SU-DHL-6 (cell line): ENCODE results near the gene ZSCAN31.

Experiments used
- EZH2phosphoT487 ChIP-seq: fragments of 200-600 bp; sonication (generic), shearing (Covaris generic); conservative IDR thresholded peaks from 2 replicates; pipeline ENCODE4 v1.6.1; 2018; ENCODE audit warnings: mild to moderate bottlenecking, antibody characterized with exemption, low read length, moderate library complexity, mixed read lengths
- TF ChIP-seq, protein P1 (sequence below): fragments of 200-600 bp; sonication (generic); IDR thresholded peaks from one replicate; pipeline ENCODE4 v1.5.1; 2017; ENCODE audit warnings: antibody characterized with exemption, mild to moderate bottlenecking, low read length, moderate library complexity; ENCODE audit not compliant: insufficient read depth, poor library complexity, severe bottlenecking

GRCh38 chr6:28291573-28291972, 44.4 kb downstream of the ZSCAN31 start:
- TF ChIP-seq, protein P1, sequence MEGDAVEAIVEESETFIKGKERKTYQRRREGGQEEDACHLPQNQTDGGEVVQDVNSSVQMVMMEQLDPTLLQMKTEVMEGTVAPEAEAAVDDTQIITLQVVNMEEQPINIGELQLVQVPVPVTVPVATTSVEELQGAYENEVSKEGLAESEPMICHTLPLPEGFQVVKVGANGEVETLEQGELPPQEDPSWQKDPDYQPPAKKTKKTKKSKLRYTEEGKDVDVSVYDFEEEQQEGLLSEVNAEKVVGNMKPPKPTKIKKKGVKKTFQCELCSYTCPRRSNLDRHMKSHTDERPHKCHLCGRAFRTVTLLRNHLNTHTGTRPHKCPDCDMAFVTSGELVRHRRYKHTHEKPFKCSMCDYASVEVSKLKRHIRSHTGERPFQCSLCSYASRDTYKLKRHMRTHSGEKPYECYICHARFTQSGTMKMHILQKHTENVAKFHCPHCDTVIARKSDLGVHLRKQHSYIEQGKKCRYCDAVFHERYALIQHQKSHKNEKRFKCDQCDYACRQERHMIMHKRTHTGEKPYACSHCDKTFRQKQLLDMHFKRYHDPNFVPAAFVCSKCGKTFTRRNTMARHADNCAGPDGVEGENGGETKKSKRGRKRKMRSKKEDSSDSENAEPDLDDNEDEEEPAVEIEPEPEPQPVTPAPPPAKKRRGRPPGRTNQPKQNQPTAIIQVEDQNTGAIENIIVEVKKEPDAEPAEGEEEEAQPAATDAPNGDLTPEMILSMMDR: no peak
- TF ChIP-seq EZH2phosphoT487: no peak
